ENCODE results near the gene SLC39A1.
"Not testable (repeated sequence)": the region's sequence is repeated elsewhere in the genome, so short reads cannot be mapped to it uniquely, and the experiment has no call there.

Gene SLC39A1

DNA sequence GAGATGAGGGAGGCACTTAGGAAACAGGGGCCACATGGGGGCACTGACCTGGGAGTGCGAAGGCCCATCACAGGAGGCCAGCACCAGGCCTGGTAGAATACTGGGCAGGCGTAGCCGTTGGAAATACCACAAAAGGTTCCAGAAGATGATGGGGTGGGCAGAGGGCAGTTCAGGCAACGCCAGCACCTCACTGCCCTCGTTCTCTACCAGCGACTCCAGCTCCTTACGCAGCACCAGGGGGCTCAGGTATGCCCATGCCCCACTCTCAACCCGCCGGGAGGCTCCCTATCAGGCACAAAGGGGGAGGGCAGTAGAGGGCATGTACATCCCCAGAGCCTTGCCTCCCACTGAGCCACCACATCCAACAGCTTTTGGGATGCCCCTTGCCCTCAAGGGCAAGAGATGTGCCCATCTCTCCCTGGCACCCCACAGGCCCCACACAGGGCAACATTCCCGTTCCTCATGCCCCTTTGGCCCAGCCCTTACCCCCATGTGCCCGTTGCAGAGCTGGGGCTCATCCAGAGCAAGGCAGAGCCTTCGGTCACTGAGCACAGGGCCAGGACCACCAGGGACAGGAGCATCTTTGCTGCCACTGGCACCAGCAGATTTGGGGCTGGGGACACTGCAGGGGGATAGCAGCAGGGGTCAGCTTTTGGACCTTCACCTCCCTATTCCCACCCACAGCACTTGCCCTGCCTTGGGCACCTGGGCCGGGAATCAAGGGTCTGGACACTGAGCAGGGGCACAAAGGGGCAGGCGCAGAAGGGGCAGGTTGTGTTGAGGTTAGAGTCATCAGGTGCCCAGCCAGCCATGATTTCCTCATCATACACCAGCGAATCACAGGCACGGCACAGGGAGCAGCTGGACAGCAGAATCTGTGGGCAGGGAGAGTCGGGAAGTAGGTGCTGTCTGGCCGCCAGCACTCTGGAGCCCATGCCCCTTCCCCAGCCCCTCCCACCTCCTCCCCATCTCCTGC is 30.9 kb downstream of the SLC39A1 start:
- no peak for DNase-seq (ENCODE audit: low read depth in 2 of 2)

DNA sequence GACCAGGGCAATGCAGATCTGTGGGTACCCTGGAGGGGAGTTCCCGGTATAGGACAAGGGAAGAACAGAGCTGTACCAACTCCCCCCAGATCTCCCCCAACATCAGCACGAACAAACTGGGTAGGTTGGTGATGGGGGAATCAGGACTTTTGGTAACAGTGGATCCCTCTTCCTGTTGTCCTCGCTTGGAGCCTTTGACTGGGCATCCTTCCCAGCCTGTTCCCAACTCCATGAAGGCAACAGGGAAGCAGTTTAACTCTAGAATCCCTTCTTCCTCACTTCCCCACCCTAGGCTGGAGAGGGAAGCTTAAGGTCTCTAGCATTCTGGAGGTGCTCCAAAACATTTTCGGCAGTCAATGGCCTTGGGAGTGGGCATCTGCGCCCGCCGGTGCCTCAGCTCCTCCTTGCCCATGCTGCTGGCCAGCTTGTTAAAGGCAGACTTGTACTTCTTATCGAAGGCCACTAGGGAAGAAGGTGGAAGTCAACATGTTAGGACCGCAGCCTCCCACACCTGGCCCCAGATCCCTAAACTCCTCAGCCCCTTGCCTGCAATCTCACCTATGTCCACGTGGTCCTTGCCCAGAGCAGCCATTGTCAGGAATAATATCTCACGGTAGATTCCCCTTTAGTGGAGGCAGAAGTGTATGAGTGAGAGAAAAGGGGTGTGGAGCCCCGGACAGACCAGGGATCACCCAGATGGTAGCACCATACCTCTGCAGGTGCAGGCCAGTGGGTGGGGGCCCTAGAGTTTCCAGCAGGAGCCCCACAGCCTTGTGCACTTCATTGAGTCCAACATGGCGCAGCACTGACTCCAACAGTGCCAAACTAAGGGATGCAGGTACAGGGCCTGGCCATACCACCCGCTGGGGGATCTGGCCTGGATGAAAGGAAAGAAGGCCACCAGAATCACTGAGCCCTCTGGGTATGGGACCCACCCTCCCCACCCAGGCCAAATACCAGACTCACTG is 33.1 kb downstream of the SLC39A1 start:
- DNase-seq (ENCODE audit: low read depth in 2 of 2), result no peak

DNA sequence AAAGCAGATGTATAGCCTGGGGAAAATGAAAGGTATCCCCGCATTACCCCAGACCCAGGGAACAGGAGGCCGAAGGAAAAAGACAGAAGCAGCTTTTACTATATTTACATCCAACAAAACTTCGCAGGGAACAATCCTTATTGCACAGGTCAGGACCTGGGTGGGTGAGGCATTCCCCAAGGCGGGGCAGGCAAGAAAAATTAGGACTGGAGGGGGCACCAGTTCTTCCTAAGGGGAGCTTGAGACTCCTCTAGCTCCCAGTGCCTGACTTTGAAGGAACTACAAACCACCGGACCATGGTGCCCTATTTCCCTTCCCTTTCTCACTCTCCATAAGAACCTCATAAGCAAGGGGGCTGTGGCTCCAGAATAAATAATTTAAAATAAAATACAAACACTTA is 33.9 kb downstream of the SLC39A1 start:
- no peak for DNase-seq (ENCODE audit: low read depth in 2 of 2)

DNA sequence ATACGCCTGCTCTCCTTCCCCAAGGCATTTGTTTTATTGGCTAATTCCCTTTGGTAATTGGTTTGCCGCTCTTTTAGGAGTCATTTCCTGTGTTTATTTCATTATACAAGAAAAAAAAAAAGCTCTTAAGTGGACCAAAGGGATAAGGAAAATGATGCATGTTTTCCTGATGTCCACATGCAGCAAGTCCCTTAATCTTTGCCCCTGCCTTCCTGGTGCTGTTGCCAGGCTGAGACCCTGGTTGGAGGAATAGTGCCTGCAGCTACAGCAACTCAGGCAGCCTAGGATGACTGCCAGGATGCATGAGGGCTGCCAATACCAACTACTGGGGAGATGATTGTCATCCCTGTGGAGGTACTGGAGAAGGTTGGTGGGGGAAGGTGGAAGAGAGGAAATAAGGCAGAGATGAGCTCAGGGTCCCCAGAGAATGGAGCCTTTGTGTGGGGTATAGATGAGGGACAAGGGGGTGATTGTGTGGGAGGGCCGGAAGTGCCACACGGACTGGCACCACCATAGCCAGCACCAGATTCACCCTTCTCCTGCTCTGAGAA is 34.5 kb downstream of the SLC39A1 start:
- DNase-seq (ENCODE audit: low read depth in 2 of 2), result no peak

DNA sequence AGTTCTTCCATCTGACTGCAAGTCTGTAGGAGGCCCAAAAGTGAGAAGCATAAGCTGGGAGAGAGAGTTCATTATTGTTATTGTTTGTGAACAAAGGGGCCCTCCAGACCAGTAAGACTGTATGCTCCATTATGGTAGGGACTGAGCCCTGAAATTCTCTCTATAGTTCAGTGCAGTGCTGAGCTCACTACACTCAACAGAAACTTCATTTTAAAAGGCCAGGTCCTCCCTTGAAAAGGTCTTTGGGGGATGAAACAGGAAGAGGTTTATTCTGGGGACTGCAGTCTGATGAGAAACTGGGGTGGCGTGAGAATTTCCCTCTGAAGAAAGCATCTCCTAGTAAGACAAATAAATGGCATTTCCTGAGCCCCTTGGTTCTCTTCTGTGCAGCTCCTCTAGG is 35.1 kb downstream of the SLC39A1 start:
- no peak for DNase-seq (ENCODE audit: low read depth in 2 of 2)

DNA sequence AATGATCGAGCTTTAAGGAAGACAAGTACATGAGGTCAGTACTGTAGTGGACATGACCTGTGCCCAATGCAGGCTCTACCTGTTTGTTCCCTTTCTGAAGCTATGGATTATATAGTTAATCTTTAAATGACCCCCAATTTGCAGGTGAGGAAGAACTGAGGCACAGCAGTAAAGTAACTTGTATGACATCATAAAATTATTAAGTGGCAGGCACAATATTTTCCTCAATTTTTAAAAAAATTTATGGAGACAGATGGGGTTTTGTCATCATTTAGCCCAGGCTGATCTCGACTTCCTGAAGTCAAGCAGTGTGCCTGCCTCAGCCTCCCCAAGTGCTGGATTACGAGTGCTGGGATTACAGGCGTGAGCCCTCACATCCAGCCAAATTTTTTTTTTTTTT is 36.9 kb downstream of the SLC39A1 start:
- DNase-seq (ENCODE audit: low read depth in 2 of 2), result no peak

DNA sequence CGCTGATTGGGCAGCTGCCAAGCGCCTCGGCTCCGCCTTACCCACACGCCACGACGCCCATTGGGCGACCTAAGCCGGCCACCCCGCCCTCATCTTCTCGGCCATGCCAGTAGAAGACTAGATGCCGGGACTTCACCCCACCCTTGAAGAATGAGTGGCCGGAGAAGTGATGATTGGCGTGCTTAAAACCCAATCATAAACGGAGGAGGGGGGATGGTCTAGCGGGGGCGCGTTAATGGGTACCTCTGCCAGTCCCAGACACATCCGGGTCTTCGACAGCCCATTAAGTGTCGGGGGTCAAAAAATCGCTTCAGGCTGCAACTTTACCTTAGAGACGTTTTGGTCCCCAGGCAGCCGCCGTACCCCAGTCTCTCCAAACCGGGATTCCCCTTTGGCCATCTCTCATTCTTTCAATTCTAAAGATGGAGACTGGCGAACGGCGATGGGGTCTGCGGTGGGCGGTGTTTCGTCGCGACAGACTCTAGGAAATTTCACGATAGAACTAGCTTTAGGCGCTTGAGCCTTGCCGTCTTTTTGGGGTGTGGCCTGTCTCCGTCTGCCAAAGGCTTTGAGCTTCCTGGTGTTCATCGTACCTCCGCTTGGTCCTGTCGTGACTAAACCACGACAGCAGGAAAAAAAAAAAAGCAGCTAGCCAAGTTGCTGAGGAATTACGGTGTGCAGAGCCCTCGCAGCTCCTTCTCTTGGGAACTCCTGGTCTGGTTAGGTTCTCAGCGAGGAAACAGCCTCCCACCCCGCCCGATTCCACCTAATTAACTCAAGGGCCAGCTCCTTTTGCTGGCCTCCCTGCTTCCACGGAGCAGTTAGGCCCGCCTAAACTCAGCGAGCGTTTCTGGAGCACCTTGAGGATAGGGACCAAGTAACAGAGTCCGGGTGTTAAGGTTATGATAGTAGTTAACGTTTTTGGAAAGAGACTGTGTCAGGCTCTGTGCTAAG is 40.1 kb downstream of the SLC39A1 start, which contains the start of gene GATAD2B:
TSS of gene GATAD2B (minus strand) at position 1 of the 954 bp plus-strand sequence. CDS start 94,625 bp downstream, outside the sequence.
- DNase-seq (ENCODE audit: low read depth in 2 of 2), result peak; percentile 94 to 97

DNA sequence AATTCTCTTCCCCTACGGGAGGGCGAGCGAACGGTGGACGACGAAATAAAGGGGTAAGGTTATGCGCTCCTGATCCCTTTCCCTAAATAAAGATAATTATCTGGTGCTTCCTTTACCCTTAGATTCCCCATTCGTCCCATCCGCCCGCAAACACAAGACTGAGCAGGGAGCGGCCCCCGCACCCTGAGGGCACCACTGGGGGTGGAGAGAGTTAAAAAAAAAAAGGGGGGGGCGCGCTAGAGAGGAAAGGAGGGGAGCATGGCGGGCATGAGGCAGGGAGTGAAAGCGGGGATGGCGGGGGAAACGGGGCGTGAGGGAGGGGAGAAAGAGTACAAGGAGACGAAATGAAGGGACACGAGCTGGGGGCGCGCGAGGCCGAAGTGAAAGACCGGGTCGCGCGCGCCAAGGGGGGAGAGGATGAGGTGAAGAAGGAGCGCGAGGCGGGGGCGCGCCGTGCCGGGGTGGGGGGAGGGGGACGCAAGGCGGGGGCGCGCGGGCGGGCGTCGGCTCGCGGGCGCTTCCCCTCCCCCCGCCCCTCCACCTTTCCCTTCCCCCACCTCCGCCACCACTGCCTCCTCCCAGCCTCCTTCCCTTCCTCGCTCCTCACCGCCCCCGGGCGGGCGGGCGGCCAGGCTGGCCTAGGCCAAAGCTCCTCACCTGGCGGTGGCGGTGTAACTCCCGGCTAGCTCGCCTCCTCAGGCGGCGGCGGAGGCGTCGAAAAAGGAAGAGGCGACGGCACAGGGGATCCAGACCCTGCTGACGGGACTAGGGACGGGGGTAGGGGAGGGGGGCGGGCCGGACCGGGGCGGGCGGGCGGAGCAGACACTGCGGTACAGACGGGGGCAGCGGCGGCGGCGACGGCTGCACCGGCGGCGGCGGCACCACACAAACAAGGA is 41.0 kb downstream of the SLC39A1 start:
- no peak for DNase-seq (ENCODE audit: low read depth in 2 of 2)

DNA sequence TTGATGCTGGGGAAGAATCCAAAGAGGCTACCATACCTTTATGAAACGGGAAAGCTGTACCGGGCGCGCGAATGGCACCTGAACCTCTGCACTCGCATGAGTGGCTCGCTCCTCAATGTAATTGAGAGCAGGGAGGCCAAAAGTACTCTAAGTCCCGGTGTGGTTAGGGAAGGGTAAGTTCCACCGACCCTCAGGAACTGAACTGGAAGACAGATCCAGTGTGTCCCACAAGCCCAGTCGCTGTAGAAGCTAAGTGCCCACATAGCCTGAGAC is 41.6 kb downstream of the SLC39A1 start:
- no peak for DNase-seq (ENCODE audit: low read depth in 2 of 2)

DNA sequence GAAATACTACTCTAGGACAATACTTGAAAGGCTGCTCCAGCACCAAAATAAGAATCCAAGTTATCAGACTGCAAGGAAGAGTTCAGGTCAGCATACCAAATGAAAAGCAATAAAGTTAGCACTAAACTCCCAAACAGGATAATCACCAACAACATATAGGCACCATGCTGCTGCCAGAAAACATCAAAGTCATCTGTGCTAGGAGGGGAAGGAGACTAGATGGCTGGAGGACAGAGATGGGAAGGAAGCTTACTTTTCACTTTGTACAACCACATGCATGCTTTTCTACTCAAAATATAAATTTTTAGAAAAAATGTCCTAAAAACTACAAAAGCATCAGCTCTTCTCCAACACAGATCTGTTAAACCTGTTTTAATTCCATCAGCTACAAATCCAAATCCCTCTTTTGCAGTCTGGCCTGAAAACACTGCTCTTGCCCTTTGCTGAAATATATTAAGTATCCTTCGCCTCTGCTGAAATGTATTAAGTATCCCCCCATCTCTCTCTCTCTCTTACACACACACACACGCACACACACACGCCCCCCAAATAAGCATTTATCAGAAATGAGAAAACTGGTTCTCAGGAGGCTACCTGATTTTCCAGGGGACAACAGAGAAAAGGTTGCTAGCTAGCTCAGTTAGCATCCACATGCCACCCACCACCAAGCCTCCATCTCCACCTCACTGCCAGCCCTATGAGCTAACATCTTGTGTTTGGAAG is 42.1 kb downstream of the SLC39A1 start:
- DNase-seq (ENCODE audit: low read depth in 2 of 2), result no peak

DNA sequence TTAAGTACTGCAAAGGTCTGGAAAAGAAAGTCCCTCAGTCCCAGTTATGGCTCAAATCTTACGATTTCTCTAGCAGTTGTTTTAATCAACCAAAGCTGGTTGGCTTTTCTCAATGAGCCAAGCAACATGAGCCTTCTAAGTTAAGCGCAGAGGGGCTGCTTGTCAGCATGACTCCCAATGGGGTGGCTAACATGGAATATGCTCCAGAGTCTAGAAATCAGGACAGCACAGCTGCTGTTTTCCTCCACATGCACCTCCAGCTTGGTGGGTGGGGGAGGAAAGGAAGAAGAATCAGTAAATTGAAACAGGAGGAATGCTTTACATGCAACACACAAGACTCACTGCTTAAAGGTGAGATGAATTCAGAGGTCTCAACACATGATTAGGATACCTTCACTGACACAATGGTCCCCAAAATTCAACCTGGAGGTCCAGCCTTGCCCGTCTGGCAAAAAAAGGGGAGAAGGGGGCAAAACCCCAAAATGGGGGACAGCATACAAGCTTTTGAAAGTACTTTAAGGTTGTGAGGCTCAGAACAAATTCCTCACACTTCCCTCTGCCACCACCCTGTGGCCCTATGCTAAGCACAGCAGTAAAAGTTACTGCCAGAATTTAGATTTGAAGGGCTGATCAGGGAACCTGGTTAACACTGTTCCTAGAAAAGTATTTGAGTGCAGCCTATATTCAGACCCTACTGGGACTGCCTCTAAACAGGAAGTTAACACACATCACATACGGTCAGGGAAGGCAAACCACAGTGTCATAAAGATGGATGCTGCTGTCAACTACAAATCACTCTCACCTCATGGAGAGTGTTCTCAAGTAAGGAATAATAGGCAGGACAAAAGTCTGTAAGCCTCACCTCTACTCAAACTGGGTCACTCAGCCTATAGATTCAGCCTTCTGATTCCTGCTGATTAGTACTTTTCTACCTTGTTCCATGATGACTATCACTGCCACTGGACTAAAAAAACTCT is 43.2 kb downstream of the SLC39A1 start:
- no peak for DNase-seq (ENCODE audit: low read depth in 2 of 2)

DNA sequence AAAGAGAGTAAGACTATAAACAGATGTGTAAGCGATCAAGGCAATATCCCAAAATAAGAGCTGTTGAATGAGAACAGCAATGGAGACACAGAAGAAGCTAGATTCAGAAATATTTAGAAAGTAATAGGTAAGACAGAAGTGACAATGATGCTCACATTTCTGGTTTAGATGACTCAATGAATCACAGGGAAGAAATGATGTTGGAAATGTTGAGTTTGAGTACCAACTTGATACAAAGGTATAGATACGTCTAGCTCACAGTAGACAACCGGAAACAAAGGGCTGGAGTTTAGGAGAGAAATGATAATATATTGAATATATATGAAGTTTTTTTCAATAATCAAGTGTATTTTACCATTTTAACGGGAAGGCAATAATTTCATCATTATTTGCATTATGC is 47.0 kb downstream of the SLC39A1 start:
- DNase-seq (ENCODE audit: low read depth in 2 of 2), result no peak

DNA sequence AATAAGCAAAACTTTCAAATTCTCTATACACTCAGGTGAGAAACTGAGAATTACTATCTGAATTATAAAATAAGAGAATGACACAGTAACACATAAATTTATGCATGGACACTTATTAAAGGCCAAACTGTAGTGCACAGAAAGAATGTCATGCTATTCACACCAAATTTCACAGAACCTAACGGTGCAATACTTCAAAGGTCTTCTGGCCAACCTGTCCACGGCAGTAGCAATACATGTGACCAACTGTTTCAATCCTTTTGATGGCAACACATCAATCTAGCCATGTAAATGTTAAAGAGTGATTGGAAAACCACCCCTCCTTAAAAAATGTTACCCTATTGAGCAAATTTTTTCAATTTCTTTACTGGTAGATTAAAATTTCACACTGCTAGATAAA is 51.0 kb downstream of the SLC39A1 start:
- DNase-seq (ENCODE audit: low read depth in 2 of 2), result no peak

DNA sequence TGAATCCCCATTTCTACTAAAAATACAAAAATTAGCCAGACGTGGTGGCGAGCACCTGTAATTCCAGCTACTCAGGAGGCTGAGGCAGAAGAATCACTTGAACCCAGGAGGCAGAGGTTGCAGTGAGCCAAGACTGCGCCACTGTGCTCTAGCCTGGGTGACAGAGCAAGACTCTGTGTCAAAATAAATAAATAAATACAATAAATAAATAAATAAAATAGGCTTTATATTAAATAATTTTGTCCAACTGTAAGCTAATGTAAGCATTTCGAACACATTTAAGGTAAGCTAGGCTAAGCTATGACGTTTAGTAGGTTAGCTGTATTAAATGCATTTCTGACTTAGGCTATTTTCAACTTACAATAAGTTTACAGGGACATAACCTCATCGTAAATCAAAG is 52.8 kb downstream of the SLC39A1 start:
- DNase-seq (ENCODE audit: low read depth in 2 of 2), result not testable (repeated sequence)
